Measurements from ENCODE around the gene TCIRG1. TPM values are rescaled to one million over a fixed set of nuclear protein-coding genes. Genes with fewer than 3 reads are reported as not detected.
"Not testable (repeated sequence)": the region's sequence is repeated elsewhere in the genome, so short reads cannot be mapped to it uniquely, and the experiment has no call there.

The TCIRG1 gene
- total RNA-seq, 1 experiment from 2014 or later: 158 TPM

GRCh38 chr11:68090706-68091105, 51.9 kb downstream of the TCIRG1 start:
- H3K27ac ChIP-seq (ENCODE audit: low read length): no peak overlapping the region
- H3K36me3 ChIP-seq (ENCODE audit: control insufficient read depth, insufficient read depth, low read length): peaks cover 14% of the 10 kb centered on the region; the same call in 1 of the 2 replicates
- DNase-seq (ENCODE audit: low read depth, low spot score): no peak
- H3K27me3 ChIP-seq (ENCODE audit: control insufficient read depth, insufficient read depth, low read length): no peaks in the 10 kb centered on the region
- in situ Hi-C loops (cut with HindIII; ENCODE audit: low pct_unique_long_range_greater_than_20kb, low sequenced_read_pairs): no loop called here
- TF ChIP-seq CTCF (IDR thresholded peaks at IDR 0.05): no peak
- TF ChIP-seq TCF7L2 (IDR thresholded peaks at IDR 0.05; ENCODE audit: low read depth, low read length): no peak
- TF ChIP-seq SIN3A (IDR thresholded peaks at IDR 0.05; ENCODE audit: borderline replicate concordance, insufficient read depth, low read depth, low read length): no peak
- no peak for TF ChIP-seq POLR2AphosphoS5 (IDR thresholded peaks at IDR 0.05; ENCODE audit: low read depth, low read length)
- no peak for TF ChIP-seq REST (IDR thresholded peaks at IDR 0.05; ENCODE audit: insufficient read depth in 1 of 2, low read depth in 2 of 2, low read length in 1 of 2)
- no peaks in the 10 kb centered on the region for H3K9me3 ChIP-seq (ENCODE audit: control insufficient read depth, insufficient read depth, low read depth, low read length)
- CTCF ChIA-PET: no interaction called here
- 0 out of 2 replicates have a peak, but pooled peaks have one; percentile 53 for ATAC-seq
- no peak overlapping the region for H3K4me3 ChIP-seq (ENCODE audit: low read depth in 2 of 2, low read length in 2 of 2)
- intact Hi-C loops (cut with micrococcal nuclease; ENCODE audit: unreplicated experiment): no loop called here
- no peaks in the 10 kb centered on the region; the same call in 1 of the 2 replicates for H3K4me1 ChIP-seq (ENCODE audit: control insufficient read depth, insufficient read depth, low read length)
- BruUV-seq (replicated peaks): no TSS peak
- POLR2A ChIA-PET: no interaction called here

GRCh38 chr11:68092411-68092810, 53.6 kb downstream of the TCIRG1 start:
- Histone ChIP-seq H3K4me3 (ENCODE audit: low read depth in 2 of 2, low read length in 2 of 2) (no peak overlapping the region), H3K27me3 (ENCODE audit: control insufficient read depth, insufficient read depth, low read length) (no peaks in the 10 kb centered on the region), H3K4me1 (ENCODE audit: control insufficient read depth, insufficient read depth, low read length) (no peaks in the 10 kb centered on the region; the same call in 1 of the 2 replicates), H3K27ac (ENCODE audit: low read length) (no peak overlapping the region), H3K9me3 (ENCODE audit: control insufficient read depth, insufficient read depth, low read depth, low read length) (no peaks in the 10 kb centered on the region), H3K36me3 (ENCODE audit: control insufficient read depth, insufficient read depth, low read length) (peaks cover 14% of the 10 kb centered on the region; the same call in 1 of the 2 replicates)
- no peak for TF ChIP-seq REST (IDR thresholded peaks at IDR 0.05; ENCODE audit: insufficient read depth in 1 of 2, low read depth in 2 of 2, low read length in 1 of 2)
- no peak for TF ChIP-seq TCF7L2 (IDR thresholded peaks at IDR 0.05; ENCODE audit: low read depth, low read length)
- no peak for TF ChIP-seq POLR2AphosphoS5 (IDR thresholded peaks at IDR 0.05; ENCODE audit: low read depth, low read length)
- TF ChIP-seq CTCF (IDR thresholded peaks at IDR 0.05): no peak
- TF ChIP-seq SIN3A (IDR thresholded peaks at IDR 0.05; ENCODE audit: borderline replicate concordance, insufficient read depth, low read depth, low read length): no peak
- no peak for ATAC-seq
- ChIA-PET POLR2A (no interaction called here), CTCF (interaction anchor here (0.6 kb wide), 1 partner anchor 1626 kb away, joined by 3 read pairs; the partner anchor contains the start of gene PELI3)
- intact Hi-C loops (cut with micrococcal nuclease; ENCODE audit: unreplicated experiment) (no loop called here), in situ Hi-C loops (cut with HindIII; ENCODE audit: low pct_unique_long_range_greater_than_20kb, low sequenced_read_pairs) (no loop called here)
- no peak for DNase-seq (ENCODE audit: low read depth, low spot score)
- BruUV-seq (replicated peaks): no TSS peak

GRCh38 chr11:68092946-68093345, 54.1 kb downstream of the TCIRG1 start:
- H3K27me3 ChIP-seq (ENCODE audit: control insufficient read depth, insufficient read depth, low read length); H3K4me3 ChIP-seq (ENCODE audit: low read depth in 2 of 2, low read length in 2 of 2); in situ Hi-C loops (cut with HindIII; ENCODE audit: low pct_unique_long_range_greater_than_20kb, low sequenced_read_pairs); BruUV-seq (replicated peaks); intact Hi-C loops (cut with micrococcal nuclease; ENCODE audit: unreplicated experiment); CTCF ChIA-PET; H3K9me3 ChIP-seq (ENCODE audit: control insufficient read depth, insufficient read depth, low read depth, low read length); DNase-seq (ENCODE audit: low read depth, low spot score); H3K27ac ChIP-seq (ENCODE audit: low read length); H3K4me1 ChIP-seq (ENCODE audit: control insufficient read depth, insufficient read depth, low read length); ATAC-seq: not testable (repeated sequence)
- POLR2A ChIA-PET: interaction anchor here (0.5 kb wide), 1 partner anchor 27 kb away, joined by 6 read pairs; no protein-coding TSS in a partner anchor
- H3K36me3 ChIP-seq (ENCODE audit: control insufficient read depth, insufficient read depth, low read length): peaks cover 14% of the 10 kb centered on the region; the same call in 1 of the 2 replicates

Data from Panc1 (cell line).